ENCODE measurements around the gene INAVA.

INAVA gene

DNA sequence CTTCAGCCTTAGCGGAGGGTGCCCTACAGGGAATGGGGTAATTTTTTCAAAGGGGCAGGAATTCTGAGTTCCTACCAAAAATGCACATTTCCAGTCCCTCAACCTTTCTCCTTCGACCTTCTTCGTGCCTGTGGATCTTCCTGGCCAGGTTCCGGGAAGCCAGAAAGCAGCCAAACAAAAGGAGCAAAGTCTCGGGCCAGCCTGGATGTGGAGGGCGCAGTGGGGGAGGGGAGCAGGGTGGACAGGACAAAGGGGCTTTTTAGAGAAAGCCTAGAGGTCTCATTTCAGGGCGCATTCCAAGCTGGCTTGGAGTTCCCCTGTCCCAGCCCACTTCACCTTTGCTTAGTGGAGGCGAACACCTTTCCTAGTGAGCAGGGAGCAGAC, 2.9 kb upstream of the INAVA start:
- DNase-seq (ENCODE audit: low read depth, low spot score) = no peak
- H3K9me3 ChIP-seq (ENCODE audit: low read depth, low read length) = no peaks in the 10 kb centered on the region
- H3K9ac ChIP-seq (ENCODE audit: insufficient read length) = no peak overlapping the region
- H3K4me3 ChIP-seq = no peak overlapping the region
- H3K36me3 ChIP-seq (ENCODE audit: insufficient read depth, low read length) = no peaks in the 10 kb centered on the region
- no peak overlapping the region for H3K27ac ChIP-seq
- TF ChIP-seq EZH2 (IDR thresholded peaks at IDR 0.05) = no peak
- TF ChIP-seq POLR2AphosphoS5 (IDR thresholded peaks at IDR 0.05; ENCODE audit: borderline replicate concordance, low read depth, low read length) = no peak
- TF ChIP-seq FOXP2 (optimal IDR thresholded peaks at IDR 0.05; ENCODE audit: control extremely low read depth, extremely low read length, insufficient read depth) = no peak

DNA sequence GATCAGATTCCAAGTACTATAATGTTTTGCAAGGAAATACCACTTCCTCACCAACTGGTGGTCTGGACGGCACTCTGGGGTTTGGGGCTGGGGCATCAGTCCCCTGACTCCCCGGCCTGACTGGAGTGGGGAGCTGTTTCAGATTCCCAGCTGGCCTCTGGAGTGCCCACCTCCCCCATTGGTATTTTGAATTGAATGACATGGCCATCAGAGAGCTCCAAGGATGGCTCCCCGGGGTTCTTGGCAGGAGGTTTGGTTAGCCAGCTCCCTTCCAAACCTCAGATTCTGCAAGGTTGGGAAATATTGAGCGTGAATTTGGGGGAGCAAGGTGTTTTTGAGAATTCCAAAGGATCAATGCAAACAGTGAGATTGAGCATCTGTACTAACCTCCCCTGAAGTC, 2.2 kb upstream of the INAVA start:
- no peak for TF ChIP-seq FOXP2 (optimal IDR thresholded peaks at IDR 0.05; ENCODE audit: control extremely low read depth, extremely low read length, insufficient read depth)
- no peak for TF ChIP-seq EZH2 (IDR thresholded peaks at IDR 0.05)
- TF ChIP-seq POLR2AphosphoS5 (IDR thresholded peaks at IDR 0.05; ENCODE audit: borderline replicate concordance, low read depth, low read length) = no peak
- Histone ChIP-seq H3K36me3 (ENCODE audit: insufficient read depth, low read length) (no peaks in the 10 kb centered on the region), H3K9ac (ENCODE audit: insufficient read length) (no peak overlapping the region), H3K27ac (no peak overlapping the region), H3K4me3 (no peak overlapping the region), H3K9me3 (ENCODE audit: low read depth, low read length) (no peaks in the 10 kb centered on the region)
- DNase-seq (ENCODE audit: low read depth, low spot score) = no peak

DNA sequence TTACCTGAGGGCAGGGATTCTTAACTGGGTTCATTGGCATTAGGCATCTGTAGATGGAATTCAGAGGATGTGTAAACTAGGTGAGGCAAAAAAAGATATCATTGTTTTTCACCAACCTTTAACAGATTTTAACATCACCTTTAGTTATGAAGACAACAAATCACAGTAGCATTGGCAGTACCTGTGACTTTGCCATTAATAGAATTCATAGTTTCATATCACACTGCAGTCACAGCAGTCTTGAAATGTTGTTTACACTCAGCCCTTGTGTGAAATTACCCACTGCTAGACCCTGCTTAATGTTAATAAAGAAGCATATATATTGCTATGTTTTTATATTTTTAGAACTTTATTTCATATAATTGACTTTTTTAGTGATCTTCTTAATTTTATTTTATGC, 1.7 kb upstream of the INAVA start:
- H3K9ac ChIP-seq (ENCODE audit: insufficient read length) = no peak overlapping the region
- no peak overlapping the region for H3K27ac ChIP-seq
- no peaks in the 10 kb centered on the region for H3K9me3 ChIP-seq (ENCODE audit: low read depth, low read length)
- no peak for DNase-seq (ENCODE audit: low read depth, low spot score)
- no peaks in the 10 kb centered on the region for H3K36me3 ChIP-seq (ENCODE audit: insufficient read depth, low read length)
- TF ChIP-seq FOXP2 (optimal IDR thresholded peaks at IDR 0.05; ENCODE audit: control extremely low read depth, extremely low read length, insufficient read depth) (no peak), EZH2 (IDR thresholded peaks at IDR 0.05) (no peak), POLR2AphosphoS5 (IDR thresholded peaks at IDR 0.05; ENCODE audit: borderline replicate concordance, low read depth, low read length) (no peak)
- no peak overlapping the region for H3K4me3 ChIP-seq

DNA sequence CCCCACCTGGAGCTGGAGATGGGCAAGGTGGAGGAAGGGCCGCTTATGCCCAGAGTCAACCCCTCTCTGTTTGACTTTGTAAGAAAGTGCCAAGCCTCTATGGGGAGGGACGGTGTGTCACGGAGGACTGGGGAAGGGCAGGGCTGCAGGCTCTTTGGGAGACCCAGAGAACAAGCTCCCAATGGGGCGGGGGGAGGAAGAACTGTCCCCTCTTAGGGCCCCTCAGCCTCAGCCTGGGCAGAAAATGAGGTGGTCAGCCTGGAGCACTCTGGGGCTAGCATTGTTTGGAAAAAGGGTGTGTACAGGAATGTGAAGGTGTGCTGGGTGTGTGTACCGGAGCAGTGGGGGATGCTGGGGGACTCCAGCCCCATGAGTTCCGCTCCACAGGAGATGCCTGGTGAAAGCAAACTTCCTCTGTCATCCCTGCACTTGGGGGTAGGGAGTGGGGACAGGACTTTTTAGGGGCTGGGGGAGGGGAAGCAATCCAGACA, 1.2 kb upstream of the INAVA start:
- no peak for TF ChIP-seq EZH2 (IDR thresholded peaks at IDR 0.05)
- no peak for TF ChIP-seq POLR2AphosphoS5 (IDR thresholded peaks at IDR 0.05; ENCODE audit: borderline replicate concordance, low read depth, low read length)
- TF ChIP-seq FOXP2 (optimal IDR thresholded peaks at IDR 0.05; ENCODE audit: control extremely low read depth, extremely low read length, insufficient read depth) = no peak
- no peak overlapping the region for H3K4me3 ChIP-seq
- no peak for DNase-seq (ENCODE audit: low read depth, low spot score)
- no peaks in the 10 kb centered on the region for H3K9me3 ChIP-seq (ENCODE audit: low read depth, low read length)
- no peak overlapping the region for H3K27ac ChIP-seq
- no peaks in the 10 kb centered on the region for H3K36me3 ChIP-seq (ENCODE audit: insufficient read depth, low read length)
- no peak overlapping the region for H3K9ac ChIP-seq (ENCODE audit: insufficient read length)

DNA sequence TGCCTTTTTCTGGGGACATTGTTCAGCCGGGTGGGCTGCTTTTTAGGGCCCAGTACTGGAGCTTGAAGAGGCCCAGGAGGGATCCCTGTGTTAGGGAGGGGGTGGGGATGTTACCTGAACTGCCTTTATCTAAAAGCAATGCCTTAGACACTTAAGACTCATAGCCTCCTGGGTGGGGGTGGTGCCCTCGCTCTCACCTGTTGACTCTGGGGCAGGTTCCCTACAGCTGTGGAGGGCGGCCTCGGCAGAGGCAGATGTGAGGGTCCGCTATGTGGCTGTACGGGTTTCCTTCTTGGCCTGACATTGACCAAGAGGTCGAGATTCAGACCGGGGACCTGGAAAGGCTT, 716 bp downstream of the INAVA start:
- Histone ChIP-seq H3K27ac (no peak overlapping the region), H3K9ac (ENCODE audit: insufficient read length) (no peak overlapping the region), H3K4me3 (no peak overlapping the region), H3K36me3 (ENCODE audit: insufficient read depth, low read length) (no peaks in the 10 kb centered on the region), H3K9me3 (ENCODE audit: low read depth, low read length) (no peaks in the 10 kb centered on the region)
- TF ChIP-seq POLR2AphosphoS5 (IDR thresholded peaks at IDR 0.05; ENCODE audit: borderline replicate concordance, low read depth, low read length) = no peak
- TF ChIP-seq FOXP2 (optimal IDR thresholded peaks at IDR 0.05; ENCODE audit: control extremely low read depth, extremely low read length, insufficient read depth) = no peak
- TF ChIP-seq EZH2 (IDR thresholded peaks at IDR 0.05) = no peak
- DNase-seq (ENCODE audit: low read depth, low spot score) = no peak

DNA sequence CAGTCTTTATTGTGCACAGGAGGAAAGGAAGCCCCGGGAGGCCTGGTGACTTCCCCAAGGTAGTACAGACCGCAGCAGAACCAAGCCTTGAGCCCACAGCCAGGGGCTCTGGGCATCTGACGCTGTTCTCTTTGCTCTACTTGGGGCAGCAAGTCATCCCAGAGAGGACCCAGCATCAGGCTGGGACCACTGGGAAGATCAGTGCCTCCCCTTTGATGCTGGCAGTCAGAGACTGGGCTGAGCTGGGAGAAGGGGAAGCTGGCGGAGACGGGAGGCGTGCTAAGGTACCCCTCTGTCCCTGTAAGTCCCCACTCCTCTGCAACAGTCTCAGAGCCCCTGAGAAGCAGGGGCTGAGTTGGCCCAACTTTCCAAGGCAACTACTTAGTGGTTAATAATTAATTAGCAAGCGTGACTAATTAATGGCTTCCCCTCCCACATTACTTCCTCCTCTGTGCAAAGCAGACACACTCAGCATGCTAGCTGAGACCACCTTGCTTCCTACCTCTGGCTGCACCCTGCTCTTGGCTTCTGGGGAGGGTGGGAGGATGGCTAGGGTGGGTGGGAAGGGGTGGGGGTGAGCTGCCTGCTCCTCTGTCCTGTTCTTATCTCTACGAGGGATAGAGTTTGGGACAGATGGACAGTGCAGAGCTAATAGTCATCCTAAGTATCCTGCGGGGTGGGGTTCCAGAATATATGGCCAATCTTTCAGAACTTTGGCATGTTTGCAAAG, 1.3 kb downstream of the INAVA start:
- H3K4me3 ChIP-seq = no peak overlapping the region
- H3K9ac ChIP-seq (ENCODE audit: insufficient read length) = no peak overlapping the region

DNA sequence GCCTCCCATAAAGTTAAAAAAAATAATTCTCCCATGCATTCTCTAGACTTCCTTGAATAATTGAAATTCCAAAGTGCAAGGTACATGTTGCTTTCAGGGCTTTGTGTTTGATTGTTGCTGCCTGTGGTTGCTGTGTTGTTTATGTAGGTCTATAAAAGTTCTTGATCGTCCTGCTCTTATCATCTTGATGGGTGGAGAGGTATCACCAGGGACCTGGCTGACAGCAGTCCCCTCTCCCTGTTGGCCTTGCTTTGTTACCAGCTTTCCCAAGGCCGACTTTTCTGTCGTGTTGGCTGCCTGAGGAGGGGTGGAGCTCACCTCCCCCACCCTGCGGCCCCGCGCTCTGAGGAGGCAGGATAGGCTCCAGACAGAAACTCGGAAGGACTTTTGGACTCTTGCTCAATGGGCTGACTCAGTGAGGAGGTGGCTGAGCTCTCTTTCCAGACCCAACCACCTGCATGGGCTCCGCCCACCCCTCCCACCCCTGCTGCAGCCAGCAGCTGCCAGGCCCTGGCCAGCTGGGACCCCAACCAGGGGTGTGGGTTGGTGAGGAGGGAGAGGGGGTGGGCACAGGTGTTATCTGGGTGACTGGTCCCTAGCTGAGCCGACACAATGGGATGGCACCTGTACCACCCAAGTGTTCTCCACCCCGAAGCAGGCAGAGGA, 2.0 kb downstream of the INAVA start:
- Histone ChIP-seq H3K9ac (ENCODE audit: insufficient read length) (no peak overlapping the region), H3K4me3 (no peak overlapping the region), H3K36me3 (ENCODE audit: insufficient read depth, low read length) (no peaks in the 10 kb centered on the region), H3K9me3 (ENCODE audit: low read depth, low read length) (no peaks in the 10 kb centered on the region), H3K27ac (no peak overlapping the region)
- TF ChIP-seq EZH2 (IDR thresholded peaks at IDR 0.05) (no peak), FOXP2 (optimal IDR thresholded peaks at IDR 0.05; ENCODE audit: control extremely low read depth, extremely low read length, insufficient read depth) (no peak), POLR2AphosphoS5 (IDR thresholded peaks at IDR 0.05; ENCODE audit: borderline replicate concordance, low read depth, low read length) (no peak)
- DNase-seq (ENCODE audit: low read depth, low spot score) = no peak

More for the DNA sequence above, 1.3 kb downstream of the INAVA start:
- Histone ChIP-seq H3K36me3 (ENCODE audit: insufficient read depth, low read length) (no peaks in the 10 kb centered on the region), H3K9me3 (ENCODE audit: low read depth, low read length) (no peaks in the 10 kb centered on the region), H3K27ac (no peak overlapping the region)
- TF ChIP-seq FOXP2 (optimal IDR thresholded peaks at IDR 0.05; ENCODE audit: control extremely low read depth, extremely low read length, insufficient read depth) = no peak
- no peak for TF ChIP-seq POLR2AphosphoS5 (IDR thresholded peaks at IDR 0.05; ENCODE audit: borderline replicate concordance, low read depth, low read length)
- no peak for TF ChIP-seq EZH2 (IDR thresholded peaks at IDR 0.05)
- DNase-seq (ENCODE audit: low read depth, low spot score) = no peak

DNA sequence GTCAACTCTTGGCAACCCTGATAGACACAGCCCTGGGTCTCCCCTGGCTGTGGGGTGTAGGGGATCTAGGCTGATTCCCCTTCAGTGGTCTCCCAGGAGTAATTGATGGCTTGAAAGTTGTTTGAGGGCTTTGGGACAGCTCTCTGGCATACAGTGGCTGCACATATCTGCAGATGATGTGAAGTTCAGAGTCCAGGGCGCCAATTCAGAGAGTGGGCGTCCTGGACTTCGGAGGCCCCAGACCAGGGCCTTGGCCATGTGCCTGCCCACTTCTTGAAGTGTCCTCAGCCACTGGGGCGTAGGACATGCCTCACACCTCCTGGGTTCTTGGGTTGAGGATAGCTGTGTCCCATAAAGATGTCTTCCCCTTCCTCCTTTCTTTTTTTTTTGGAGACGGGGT, 2.6 kb downstream of the INAVA start:
- H3K27ac ChIP-seq = no peak overlapping the region
- DNase-seq (ENCODE audit: low read depth, low spot score) = no peak
- H3K4me3 ChIP-seq = no peak overlapping the region
- H3K9me3 ChIP-seq (ENCODE audit: low read depth, low read length) = no peaks in the 10 kb centered on the region
- no peak overlapping the region for H3K9ac ChIP-seq (ENCODE audit: insufficient read length)
- no peaks in the 10 kb centered on the region for H3K36me3 ChIP-seq (ENCODE audit: insufficient read depth, low read length)
- no peak for TF ChIP-seq POLR2AphosphoS5 (IDR thresholded peaks at IDR 0.05; ENCODE audit: borderline replicate concordance, low read depth, low read length)
- TF ChIP-seq FOXP2 (optimal IDR thresholded peaks at IDR 0.05; ENCODE audit: control extremely low read depth, extremely low read length, insufficient read depth) = no peak
- no peak for TF ChIP-seq EZH2 (IDR thresholded peaks at IDR 0.05)

All from SK-N-MC (cell line).